Thymus (tissue), 11 donors: ENCODE data around the gene TAS1R2. TPM values are rescaled to one million over a fixed set of nuclear protein-coding genes. Genes with fewer than 3 reads are reported as not detected.

Experiments
- DNase-seq, 9 donors: peaks; one replicate each; pipeline ENCODE4 v3.0.0-alpha.2; 2013; ENCODE audit warnings: low spot score in 9 of 9, low read depth in 6 of 9, missing footprints in 1 of 9
- H3K27ac ChIP-seq, 2 donors: one replicate each; pipeline ENCODE4 v1.5.1; 2013; ENCODE audit warnings: control low read depth in 1 of 2, low read depth in 1 of 2, low read length in 1 of 2, mild to moderate bottlenecking in 1 of 2, moderate library complexity in 1 of 2
- H3K27me3 ChIP-seq, 2 donors: one replicate each; pipeline ENCODE4 v1.5.1; 2013; ENCODE audit warnings: low read length in 1 of 2; ENCODE audit not compliant: control insufficient read depth in 2 of 2, insufficient read depth in 1 of 2
- H3K36me3 ChIP-seq, 2 donors: one replicate each; pipeline ENCODE4 v1.5.1; 2013; ENCODE audit warnings: low read length in 1 of 2, mild to moderate bottlenecking in 1 of 2, moderate library complexity in 1 of 2; ENCODE audit not compliant: control insufficient read depth in 2 of 2, insufficient read depth in 2 of 2
- H3K4me1 ChIP-seq, 2 donors: one replicate each; pipeline ENCODE4 v1.5.1; 2013; ENCODE audit warnings: low read length in 2 of 2; ENCODE audit not compliant: control insufficient read depth in 2 of 2, insufficient read depth in 2 of 2
- H3K4me3 ChIP-seq, 2 donors: one replicate each; pipeline ENCODE4 v1.5.1; 2013; ENCODE audit warnings: low read length in 2 of 2, control low read depth in 1 of 2, mild to moderate bottlenecking in 1 of 2
- H3K9me3 ChIP-seq, 2 donors: one replicate each; pipeline ENCODE4 v1.5.1; 2013; ENCODE audit warnings: low read length in 1 of 2, mild to moderate bottlenecking in 1 of 2; ENCODE audit not compliant: control insufficient read depth in 2 of 2, insufficient read depth in 1 of 2
- WGBS: extraction: QIAGEN DNeasy Blood & Tissue Kit; methylation state at CpG from one replicate; pipeline ENCODE4 v1.1.7; 2013; 5-methylcytosine and 5-hydroxymethylcytosine counted together
- polyA plus RNA-seq: library from polyadenylated mRNA; stranded (reverse); fragments of 200-250 nt; gene quantifications from one replicate; pipeline ENCODE4 v1.2.3, GENCODE V29; 2013
- total RNA-seq: library from RNA; stranded (reverse); fragments of 120-200 nt; gene quantifications from one replicate; pipeline ENCODE4 v1.2.4, GENCODE V29; 2013
- donor health status: healthy.

The TAS1R2 gene
- total and polyA plus RNA-seq, 2 donors = 0.02 TPM; not detected in 1

DNA sequence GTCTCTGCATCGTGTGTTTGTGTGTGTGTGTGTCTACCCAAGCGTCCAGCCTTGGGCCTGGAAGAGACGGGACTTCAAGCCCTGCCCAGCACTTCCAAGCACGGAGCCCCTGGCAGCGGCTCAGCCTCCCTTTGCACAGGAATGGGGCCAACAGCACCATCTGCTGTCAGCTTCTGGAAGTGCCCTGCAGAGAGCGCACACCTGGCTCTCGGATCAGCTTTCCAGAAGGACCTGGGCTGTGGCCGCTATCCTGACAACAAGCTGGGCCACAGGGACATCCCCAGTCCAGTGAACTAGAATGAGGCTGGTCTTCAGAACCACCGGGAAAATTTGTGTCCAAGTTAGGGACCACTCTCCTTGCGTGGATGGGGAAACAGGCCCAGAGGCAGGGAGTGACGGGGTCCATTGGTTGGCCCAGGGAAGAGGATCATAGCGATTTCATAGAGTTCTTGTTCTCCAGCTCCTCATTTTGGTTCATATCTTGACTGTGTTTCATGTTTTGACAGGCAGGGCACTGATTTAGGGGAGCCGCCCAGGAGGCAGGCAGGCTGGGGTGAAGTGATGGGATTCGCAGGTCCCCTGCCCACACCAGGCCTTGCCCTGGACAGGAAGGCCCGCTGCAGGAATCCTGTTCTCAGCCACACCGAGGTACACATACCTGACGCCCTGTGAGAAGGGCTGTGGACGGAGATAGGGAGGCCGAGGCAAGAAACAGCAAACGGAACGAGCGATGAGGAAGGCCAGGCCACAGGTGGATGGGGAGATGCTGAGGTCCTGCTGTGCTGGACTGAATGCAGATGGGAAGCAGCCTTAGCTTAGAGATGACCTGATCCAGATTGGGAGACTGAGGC lies 38.4 kb downstream of the TAS1R2 start:
- Histone ChIP-seq H3K9me3 (no peaks in the 10 kb centered on the region), H3K4me1 (no peaks in the 10 kb centered on the region), H3K27ac (no peak overlapping the region), H3K36me3 (no peaks in the 10 kb centered on the region), H3K27me3 (peaks cover 13 to 40% of the 10 kb centered on the region in 2 donors), H3K4me3 (no peak overlapping the region)
- peak; percentile 21 to 72 (median 47) for DNase-seq
- WGBS = 49% methylated on average over 22 of the region's 22 CpGs

DNA sequence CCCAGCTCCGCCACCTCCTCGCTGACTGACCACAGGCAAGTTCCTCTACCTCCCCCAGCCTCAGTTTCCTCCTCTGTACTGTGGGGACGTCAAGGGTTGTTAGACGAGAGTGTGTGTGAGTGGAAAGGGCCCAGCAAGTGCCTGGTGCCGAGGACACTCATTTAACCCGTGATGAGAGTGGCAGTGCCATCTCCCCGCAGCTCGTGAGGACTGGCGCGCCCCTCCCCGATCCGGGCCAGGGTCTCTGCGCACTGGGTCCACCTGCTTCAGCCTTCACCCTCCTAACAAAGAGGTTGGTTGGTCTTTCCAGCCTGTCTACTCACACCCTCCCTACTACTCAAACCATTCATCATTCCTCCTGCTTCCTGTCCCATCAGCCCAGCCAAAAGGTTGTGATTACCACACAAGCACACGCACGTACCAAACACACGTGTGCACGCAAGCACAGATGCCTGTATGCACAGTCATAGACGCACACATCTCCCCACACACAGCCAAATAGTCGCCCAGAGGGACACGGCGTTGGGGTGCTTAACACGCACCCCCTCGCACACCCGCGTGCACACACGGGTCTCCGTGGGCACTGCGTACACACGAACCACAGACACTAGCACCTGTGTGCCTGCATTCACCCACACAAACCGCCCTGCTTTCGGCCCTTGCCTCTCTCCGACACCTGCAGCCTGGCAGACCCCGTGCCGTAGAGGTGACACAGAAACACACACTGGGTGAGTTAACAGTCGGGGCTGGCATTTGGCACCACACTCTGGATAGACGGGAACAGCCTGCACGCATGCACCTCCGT lies 39.3 kb downstream of the TAS1R2 start:
- H3K4me3 ChIP-seq = no peak overlapping the region
- peaks cover 13 to 41% of the 10 kb centered on the region in 2 donors for H3K27me3 ChIP-seq
- no peaks in the 10 kb centered on the region for H3K36me3 ChIP-seq
- H3K27ac ChIP-seq = no peak overlapping the region
- H3K4me1 ChIP-seq = no peaks in the 10 kb centered on the region
- DNase-seq = no peak
- 76% methylated on average over 38 of the region's 38 CpGs for WGBS
- H3K9me3 ChIP-seq = no peaks in the 10 kb centered on the region

DNA sequence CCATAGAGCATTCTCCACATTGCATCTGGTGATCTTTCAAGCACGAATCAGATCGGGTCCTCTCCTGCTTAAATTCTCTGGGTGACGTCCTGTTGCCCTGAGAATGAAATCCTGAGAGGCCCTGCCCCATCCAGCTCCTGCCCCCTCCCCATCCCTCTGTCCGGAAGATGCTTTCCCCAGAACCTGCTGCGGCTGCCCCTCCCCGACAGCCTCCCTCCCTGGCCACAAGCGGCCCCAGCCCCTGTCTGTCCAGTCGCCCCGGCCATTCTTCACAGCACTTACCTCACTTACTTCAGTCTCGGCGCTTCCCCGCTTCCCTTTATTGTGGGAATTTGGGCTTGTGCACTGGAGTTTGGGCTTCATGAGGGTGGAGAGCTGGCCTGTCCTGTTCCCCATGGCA lies 40.3 kb downstream of the TAS1R2 start:
- Histone ChIP-seq H3K27ac (no peak overlapping the region), H3K36me3 (no peaks in the 10 kb centered on the region), H3K27me3 (peaks cover 13 to 45% of the 10 kb centered on the region in 2 donors), H3K4me1 (no peaks in the 10 kb centered on the region), H3K4me3 (no peak overlapping the region), H3K9me3 (no peaks in the 10 kb centered on the region)
- WGBS = 17% methylated on average over 12 of the region's 12 CpGs
- no peak for DNase-seq

DNA sequence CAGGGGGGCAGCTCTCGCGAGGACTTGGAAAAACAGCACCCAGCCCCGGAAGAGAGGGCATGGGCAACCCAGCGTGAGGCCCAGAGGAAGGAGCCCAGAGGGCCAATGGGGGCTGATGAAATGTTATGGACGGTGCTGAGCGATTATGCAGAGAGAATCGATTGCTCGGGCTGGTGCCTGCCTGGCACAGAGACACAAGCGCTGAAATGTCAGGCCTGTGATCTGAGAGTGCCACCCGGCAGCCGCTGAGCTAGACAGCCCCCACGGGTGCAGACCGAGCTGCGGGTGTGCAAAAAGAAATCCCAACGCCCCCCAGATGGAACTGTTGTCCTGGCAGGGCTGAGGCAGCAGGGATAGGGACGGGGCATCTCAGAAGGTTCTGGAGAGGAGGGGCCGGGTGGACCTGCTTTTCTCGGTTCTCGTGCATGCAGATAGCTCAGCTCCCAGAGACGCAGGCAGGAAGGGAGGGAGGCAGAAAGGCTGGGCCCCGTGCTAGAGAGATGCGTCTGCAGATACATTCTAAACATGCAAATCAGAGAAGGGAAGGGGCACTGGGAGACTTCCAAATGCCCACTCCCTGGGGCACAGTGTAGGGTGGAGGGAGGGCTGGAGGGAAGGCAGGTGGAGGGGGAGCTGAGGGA lies 41.5 kb downstream of the TAS1R2 start:
- DNase-seq = no peak
- 48% methylated on average over 22 of the region's 22 CpGs for WGBS
- H3K4me1 ChIP-seq = no peaks in the 10 kb centered on the region
- no peaks in the 10 kb centered on the region for H3K36me3 ChIP-seq
- H3K27ac ChIP-seq = no peak overlapping the region
- no peak overlapping the region for H3K4me3 ChIP-seq
- peaks cover 15 to 46% of the 10 kb centered on the region in 2 donors for H3K27me3 ChIP-seq
- H3K9me3 ChIP-seq = no peaks in the 10 kb centered on the region

DNA sequence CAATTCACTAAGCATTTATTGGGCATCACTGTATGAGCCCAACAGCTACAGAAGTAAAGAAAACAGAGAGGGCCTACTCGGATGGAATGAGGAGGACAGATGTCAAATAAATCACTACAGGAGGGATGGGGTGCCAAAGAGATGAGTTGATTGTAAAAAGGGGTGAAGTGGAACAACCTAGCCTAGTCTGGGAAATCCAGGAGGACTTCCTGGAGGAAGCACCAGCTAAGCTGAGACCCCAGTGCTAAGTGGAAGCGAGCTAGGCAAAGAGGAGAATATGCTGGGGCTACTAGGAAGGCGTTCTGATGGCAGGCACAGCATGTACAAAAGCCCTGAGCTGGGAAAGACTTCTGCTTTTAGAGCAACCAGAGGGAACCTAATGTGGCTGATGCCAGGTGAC lies 42.1 kb downstream of the TAS1R2 start:
- Histone ChIP-seq H3K27ac (no peak overlapping the region), H3K4me3 (no peak overlapping the region), H3K27me3 (peaks cover 15 to 46% of the 10 kb centered on the region in 2 donors), H3K4me1 (no peaks in the 10 kb centered on the region), H3K9me3 (no peaks in the 10 kb centered on the region), H3K36me3 (no peaks in the 10 kb centered on the region)
- DNase-seq = no peak
- 62% methylated on average over 3 of the region's 3 CpGs for WGBS

DNA sequence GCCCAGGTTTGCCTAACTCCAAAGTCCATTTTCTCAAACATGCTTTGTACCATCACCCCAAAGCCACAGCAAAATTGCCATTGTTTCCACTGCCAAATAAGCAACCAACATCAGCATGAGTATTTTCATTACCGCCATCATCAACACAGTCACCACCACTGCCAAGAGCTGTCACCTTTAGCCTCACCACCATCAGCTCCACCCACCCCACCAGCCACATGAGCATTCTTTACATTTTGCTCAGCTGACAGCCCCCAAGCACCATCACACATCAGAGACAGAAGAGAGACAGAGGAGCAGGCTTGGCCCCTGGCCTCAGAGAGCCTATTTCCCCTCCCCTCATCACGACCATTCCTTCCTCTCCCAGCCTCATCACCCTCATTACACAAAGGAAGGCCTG lies 42.7 kb downstream of the TAS1R2 start:
- Histone ChIP-seq H3K27me3 (peaks cover 15 to 46% of the 10 kb centered on the region in 2 donors), H3K27ac (no peak overlapping the region), H3K4me3 (no peak overlapping the region), H3K9me3 (no peaks in the 10 kb centered on the region), H3K4me1 (no peaks in the 10 kb centered on the region), H3K36me3 (no peaks in the 10 kb centered on the region)
- DNase-seq = no peak
- 52% methylated on average over 2 of the region's 2 CpGs for WGBS

DNA sequence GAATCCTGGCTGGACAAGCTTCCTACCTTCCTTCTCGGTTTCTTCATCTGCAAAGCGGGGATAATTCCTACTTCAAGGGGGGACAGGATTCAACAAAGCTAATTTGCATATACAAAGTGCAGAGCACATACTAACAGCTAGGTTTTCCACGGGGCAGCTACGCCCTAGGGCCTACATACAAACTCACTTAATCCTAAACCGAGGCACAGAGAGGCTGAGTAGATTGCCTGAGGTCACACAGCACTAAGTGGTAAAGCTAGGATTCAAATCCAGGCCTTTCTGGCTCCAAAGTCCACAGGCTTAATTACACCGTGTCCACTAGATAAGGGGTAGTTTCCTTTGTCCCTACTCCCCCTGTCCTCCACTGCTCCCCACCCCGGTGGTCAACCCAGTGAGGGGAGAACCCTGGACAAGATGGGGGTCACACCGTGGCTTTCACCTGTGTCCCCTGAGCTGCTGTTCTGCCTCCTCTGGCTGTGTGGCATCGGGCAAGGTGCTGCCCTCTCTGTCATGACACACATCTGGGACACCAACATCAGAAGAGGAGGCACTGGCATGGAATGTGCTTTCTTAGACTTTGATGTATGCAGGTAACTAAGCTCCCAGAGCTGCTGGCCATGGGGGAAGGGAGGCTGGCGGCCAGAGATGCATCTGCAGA lies 44.5 kb downstream of the TAS1R2 start:
- WGBS = 70% methylated on average over 10 of the region's 10 CpGs
- Histone ChIP-seq H3K4me3 (no peak overlapping the region), H3K36me3 (no peaks in the 10 kb centered on the region), H3K9me3 (no peaks in the 10 kb centered on the region), H3K27me3 (peaks cover 13 to 46% of the 10 kb centered on the region in 2 donors), H3K4me1 (no peaks in the 10 kb centered on the region), H3K27ac (no peak overlapping the region)
- DNase-seq = no peak

DNA sequence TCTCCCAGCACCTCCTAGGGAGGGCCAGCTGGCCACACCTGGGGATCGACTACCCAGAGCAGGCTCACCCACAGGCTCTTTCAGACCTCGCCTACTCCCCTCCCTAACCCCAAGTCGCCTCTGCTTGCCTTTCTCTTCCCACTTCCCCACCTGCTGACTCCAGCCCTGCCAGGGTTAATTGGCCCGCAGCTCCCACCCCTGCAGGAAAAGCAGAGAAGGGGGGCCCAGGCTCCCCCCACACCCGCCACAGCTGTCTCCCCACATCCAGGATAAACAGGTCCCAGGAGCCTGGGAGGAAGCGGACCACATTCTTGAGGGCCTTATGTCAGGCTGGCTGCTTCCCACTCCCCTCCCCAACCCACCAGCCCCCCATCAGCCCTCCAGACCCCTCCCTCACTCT lies 45.0 kb downstream of the TAS1R2 start:
- H3K4me3 ChIP-seq = no peak overlapping the region
- no peaks in the 10 kb centered on the region for H3K36me3 ChIP-seq
- WGBS = 24% methylated on average over 6 of the region's 6 CpGs
- H3K27me3 ChIP-seq = peaks cover 11 to 40% of the 10 kb centered on the region in 2 donors
- no peaks in the 10 kb centered on the region for H3K4me1 ChIP-seq
- H3K27ac ChIP-seq = no peak overlapping the region
- DNase-seq = no peak
- H3K9me3 ChIP-seq = no peaks in the 10 kb centered on the region
